GM11168 (cell line): ENCODE data around the gene IQCB1.
"Not testable (repeated sequence)": the region's sequence is repeated elsewhere in the genome, so short reads cannot be mapped to it uniquely, and the experiment has no call there.

Source experiments
- in situ Hi-C: fragments of 300-500 bp; cut with MboI; formaldehyde crosslinking; loops from one replicate; pipeline ENCODE4 v1.12.0; 2022; ENCODE audit warnings: low sequenced_read_pairs; ENCODE audit not compliant: unreplicated experiment

IQCB1 gene

GRCh38 chr3:121749276-121750086 is 85.4 kb downstream of the IQCB1 start, which contains the start of gene GOLGB1:
GOLGB1 (minus strand) TSS chr3:121749741; CDS start chr3:121730971, 18,770 bp downstream.
- in situ Hi-C loops: no loop called here

GRCh38 chr3:121748680-121749275 is 86.1 kb downstream of the IQCB1 start:
- in situ Hi-C loops: no loop called here

- in situ Hi-C loops: no loop called here
Measured at GRCh38 chr3:121747976-121748375, 86.9 kb downstream of the IQCB1 start.

GRCh38 chr3:121743106-121743505 is 91.8 kb downstream of the IQCB1 start:
- in situ Hi-C loops: not testable (repeated sequence)

- in situ Hi-C loops: no loop called here
Measured at GRCh38 chr3:121740896-121741295, 94.0 kb downstream of the IQCB1 start.

- in situ Hi-C loops: no loop called here
Measured at GRCh38 chr3:121739902-121740301, 95.0 kb downstream of the IQCB1 start.

GRCh38 chr3:121737644-121738043 is 97.2 kb downstream of the IQCB1 start:
- in situ Hi-C loops: no loop called here

- in situ Hi-C loops: no loop called here
Measured at GRCh38 chr3:121736112-121736511, 98.7 kb downstream of the IQCB1 start.

- in situ Hi-C loops: no loop called here
Measured at GRCh38 chr3:121735047-121735696, 99.7 kb downstream of the IQCB1 start.

- in situ Hi-C loops: no loop called here
Measured at GRCh38 chr3:121730940-121731687, 103.7 kb downstream of the IQCB1 start.

GRCh38 chr3:121724130-121724529 is 110.7 kb downstream of the IQCB1 start:
- in situ Hi-C loops: no loop called here

GRCh38 chr3:121723485-121723884 is 111.4 kb downstream of the IQCB1 start:
- in situ Hi-C loops: no loop called here

GRCh38 chr3:121722411-121722810 is 112.4 kb downstream of the IQCB1 start:
- in situ Hi-C loops: no loop called here

- in situ Hi-C loops: no loop called here
Measured at GRCh38 chr3:121720163-121720562, 114.7 kb downstream of the IQCB1 start.
